Mucosa of stomach (tissue), 1 donor: Measurements from ENCODE around the gene TMEM179B.

Experiments
- H3K27me3 ChIP-seq: one replicate; pipeline ENCODE4 v1.7.0; 2013; ENCODE audit warnings: mild to moderate bottlenecking, low read length; ENCODE audit not compliant: control insufficient read depth, insufficient read depth
- H3K36me3 ChIP-seq: one replicate; pipeline ENCODE4 v1.7.0; 2013; ENCODE audit warnings: low read length; ENCODE audit not compliant: control insufficient read depth, insufficient read depth
- H3K4me1 ChIP-seq: one replicate; pipeline ENCODE4 v1.7.0; 2013; ENCODE audit warnings: mild to moderate bottlenecking, low read length; ENCODE audit not compliant: control insufficient read depth, insufficient read depth
- H3K4me3 ChIP-seq: one replicate; pipeline ENCODE4 v1.7.0; 2013; ENCODE audit warnings: low read length
- H3K9ac ChIP-seq: one replicate; pipeline ENCODE4 v1.7.0; 2013; ENCODE audit warnings: mild to moderate bottlenecking, low read length, moderate library complexity
- H3K9me3 ChIP-seq: one replicate; pipeline ENCODE4 v1.7.0; 2013; ENCODE audit warnings: mild to moderate bottlenecking, low read length, moderate library complexity; ENCODE audit not compliant: control insufficient read depth
- donor health status: Pancreatic carcinoma.

The TMEM179B gene

GRCh38 chr11:62771144-62772021 lies 15.8 kb upstream of the TMEM179B start, which contains the start of gene TAF6L:
Gene TAF6L (plus strand): TSS chr11:62771396. CDS start chr11:62775784, 4,388 bp downstream.
- Histone ChIP-seq H3K9me3 (no peaks in the 10 kb centered on the region), H3K4me3 (peak within 1 kb of the TSS; percentile 85), H3K9ac (peak within 1 kb of the TSS; percentile 76), H3K4me1 (peaks cover 18% of the 10 kb centered on the region), H3K36me3 (peaks cover 7% of the 10 kb centered on the region), H3K27me3 (no peaks in the 10 kb centered on the region)

GRCh38 chr11:62774407-62774806 lies 12.8 kb upstream of the TMEM179B start:
- Histone ChIP-seq H3K9ac (no peak overlapping the region), H3K4me1 (peaks cover 18% of the 10 kb centered on the region), H3K4me3 (no peak overlapping the region), H3K27me3 (no peaks in the 10 kb centered on the region), H3K9me3 (no peaks in the 10 kb centered on the region), H3K36me3 (peaks cover 7% of the 10 kb centered on the region)

- H3K36me3 ChIP-seq: peaks cover 7% of the 10 kb centered on the region
These were observed 11.6 kb upstream of the TMEM179B start for GRCh38 chr11:62775646-62776045.

GRCh38 chr11:62777389-62777788 lies 9.8 kb upstream of the TMEM179B start:
- no peak overlapping the region for H3K9ac ChIP-seq
- H3K4me1 ChIP-seq: no peaks in the 10 kb centered on the region
- no peak overlapping the region for H3K4me3 ChIP-seq
- no peaks in the 10 kb centered on the region for H3K27me3 ChIP-seq
- peaks cover 7% of the 10 kb centered on the region for H3K36me3 ChIP-seq
- H3K9me3 ChIP-seq: no peaks in the 10 kb centered on the region

More at GRCh38 chr11:62775646-62776045, 11.6 kb upstream of the TMEM179B start:
- Histone ChIP-seq H3K4me1 (peaks cover 7% of the 10 kb centered on the region), H3K9me3 (no peaks in the 10 kb centered on the region), H3K9ac (no peak overlapping the region), H3K27me3 (no peaks in the 10 kb centered on the region), H3K4me3 (no peak overlapping the region)

GRCh38 chr11:62778441-62778840 lies 8.8 kb upstream of the TMEM179B start:
- H3K9ac ChIP-seq: no peak overlapping the region
- H3K4me1 ChIP-seq: no peaks in the 10 kb centered on the region
- no peak overlapping the region for H3K4me3 ChIP-seq
- no peaks in the 10 kb centered on the region for H3K9me3 ChIP-seq
- peaks cover 7% of the 10 kb centered on the region for H3K36me3 ChIP-seq
- H3K27me3 ChIP-seq: no peaks in the 10 kb centered on the region

- H3K36me3 ChIP-seq: no peaks in the 10 kb centered on the region
- no peak overlapping the region for H3K9ac ChIP-seq
- peaks cover 8% of the 10 kb centered on the region for H3K4me1 ChIP-seq
- H3K4me3 ChIP-seq: no peak overlapping the region
- H3K9me3 ChIP-seq: no peaks in the 10 kb centered on the region
- no peaks in the 10 kb centered on the region for H3K27me3 ChIP-seq
These were observed 4.4 kb upstream of the TMEM179B start for GRCh38 chr11:62782753-62783152.

GRCh38 chr11:62786318-62787004 lies 741 bp upstream of the TMEM179B start:
- H3K9ac ChIP-seq: peak overlapping the region; percentile 79
- H3K4me1 ChIP-seq: peaks cover 22% of the 10 kb centered on the region
- H3K4me3 ChIP-seq: peak overlapping the region; percentile 68
- H3K27me3 ChIP-seq: no peaks in the 10 kb centered on the region
- H3K9me3 ChIP-seq: no peaks in the 10 kb centered on the region
- peaks cover 11% of the 10 kb centered on the region for H3K36me3 ChIP-seq

- Histone ChIP-seq H3K36me3 (peaks cover 11% of the 10 kb centered on the region), H3K9me3 (no peaks in the 10 kb centered on the region), H3K4me1 (peaks cover 30% of the 10 kb centered on the region), H3K27me3 (no peaks in the 10 kb centered on the region), H3K9ac (no peak overlapping the region), H3K4me3 (no peak overlapping the region)
These were observed 1.8 kb downstream of the TMEM179B start for GRCh38 chr11:62788991-62789390.

- no peak overlapping the region for H3K9ac ChIP-seq
- H3K9me3 ChIP-seq: no peaks in the 10 kb centered on the region
- no peak overlapping the region for H3K4me3 ChIP-seq
- H3K36me3 ChIP-seq: peaks cover 14% of the 10 kb centered on the region
- no peaks in the 10 kb centered on the region for H3K27me3 ChIP-seq
- H3K4me1 ChIP-seq: peaks cover 30% of the 10 kb centered on the region
These were observed 2.4 kb downstream of the TMEM179B start for GRCh38 chr11:62789576-62789975.

GRCh38 chr11:62791501-62792201 lies 4.4 kb downstream of the TMEM179B start, which contains the start of gene TMEM223:
Gene TMEM223 (minus strand): TSS chr11:62792006. CDS start chr11:62791994, 12 bp downstream.
- peak within 1 kb of the TSS; percentile 64 for H3K4me3 ChIP-seq
- H3K36me3 ChIP-seq: peaks cover 27% of the 10 kb centered on the region
- H3K27me3 ChIP-seq: no peaks in the 10 kb centered on the region
- peaks cover 21% of the 10 kb centered on the region for H3K4me1 ChIP-seq
- H3K9me3 ChIP-seq: no peaks in the 10 kb centered on the region
- peak within 1 kb of the TSS; percentile 77 for H3K9ac ChIP-seq

GRCh38 chr11:62792202-62792575 lies 5.0 kb downstream of the TMEM179B start:
- H3K27me3 ChIP-seq: no peaks in the 10 kb centered on the region
- H3K9me3 ChIP-seq: no peaks in the 10 kb centered on the region
- H3K9ac ChIP-seq: peak overlapping the region; percentile 65
- H3K4me1 ChIP-seq: peaks cover 21% of the 10 kb centered on the region
- H3K4me3 ChIP-seq: peak overlapping the region; percentile 64
- peaks cover 27% of the 10 kb centered on the region for H3K36me3 ChIP-seq
